HEK293T (cell line): ENCODE results near the gene PAGR1.

ENCODE experiments used
- CTBP1 ChIP-seq: fragments of 450-650 bp; IDR thresholded peaks from 2 replicates; pipeline ENCODE4 v1.6.1; 2016; ENCODE audit warnings: borderline replicate concordance
- LEF1 ChIP-seq: fragments of 450-650 bp; IDR thresholded peaks from 2 replicates; pipeline ENCODE4 v1.6.1; 2017; ENCODE audit warnings: mild to moderate bottlenecking, borderline replicate concordance
- NFRKB ChIP-seq: fragments of 450-650 bp; IDR thresholded peaks from 2 replicates; pipeline ENCODE4 v1.6.1; 2016; ENCODE audit warnings: mild to moderate bottlenecking, moderate library complexity
- TARDBP ChIP-seq: fragments of 450-650 bp; IDR thresholded peaks from 2 replicates; pipeline ENCODE4 v1.6.1; 2016

DNA sequence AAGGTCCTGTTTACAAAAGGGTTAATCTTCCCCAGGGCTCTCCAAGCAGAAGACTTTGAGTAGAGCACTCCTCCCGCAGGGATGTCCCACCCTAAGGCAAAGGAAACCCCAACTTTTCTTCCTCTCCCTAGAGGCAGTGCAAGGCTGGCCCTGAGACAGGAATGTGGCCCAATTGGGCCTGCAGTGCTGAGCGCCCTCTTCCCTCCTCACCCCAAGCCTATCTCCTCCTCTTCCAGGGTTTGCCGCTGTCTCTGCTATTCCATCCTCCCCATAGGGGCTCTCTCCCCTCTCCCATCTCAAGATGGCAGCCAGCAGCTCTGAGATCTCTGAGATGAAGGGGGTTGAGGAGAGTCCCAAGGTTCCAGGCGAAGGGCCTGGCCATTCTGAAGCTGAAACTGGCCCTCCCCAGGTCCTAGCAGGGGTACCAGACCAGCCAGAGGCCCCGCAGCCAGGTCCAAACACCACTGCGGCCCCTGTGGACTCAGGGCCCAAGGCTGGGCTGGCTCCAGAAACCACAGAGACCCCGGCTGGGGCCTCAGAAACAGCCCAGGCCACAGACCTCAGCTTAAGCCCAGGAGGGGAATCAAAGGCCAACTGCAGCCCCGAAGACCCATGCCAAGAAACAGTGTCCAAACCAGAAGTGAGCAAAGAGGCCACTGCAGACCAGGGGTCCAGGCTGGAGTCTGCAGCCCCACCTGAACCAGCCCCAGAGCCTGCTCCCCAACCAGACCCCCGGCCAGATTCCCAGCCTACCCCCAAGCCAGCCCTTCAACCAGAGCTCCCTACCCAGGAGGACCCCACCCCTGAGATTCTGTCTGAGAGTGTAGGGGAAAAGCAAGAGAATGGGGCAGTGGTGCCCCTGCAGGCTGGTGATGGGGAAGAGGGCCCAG, 3.0 kb upstream of the PAGR1 start:
- TF ChIP-seq LEF1 = no peak
- no peak for TF ChIP-seq TARDBP
- TF ChIP-seq NFRKB = no peak
- no peak for TF ChIP-seq CTBP1
